T-helper 1 cell treated with Interleukin-12 subunit alpha and Interleukin-12 subunit beta and Interleukin-4 antibody, amounts not matched to agents 30 ng/mL and 1 ng/mL, for 36 hours (primary cell): ENCODE measurements around the gene NADSYN1. TPM values are rescaled to one million over a fixed set of nuclear protein-coding genes. Genes with fewer than 3 reads are reported as not detected.

ENCODE experiments used
- intact Hi-C: fragments of 100-400 bp; cut with micrococcal nuclease; formaldehyde crosslinking; loops from one replicate; pipeline ENCODE4 v1.15.1; 2024
- total RNA-seq: library from RNA; stranded (reverse); gene quantifications from 2 replicates; pipeline ENCODE4 v1.2.3, GENCODE V29; 2022

NADSYN1 gene
- total RNA-seq, 1 donor from 2014 or later: 120 TPM

- intact Hi-C loops: no loop called here
Measured at GRCh38 chr11:71472941-71473792, 20.2 kb downstream of the NADSYN1 start.

DNA sequence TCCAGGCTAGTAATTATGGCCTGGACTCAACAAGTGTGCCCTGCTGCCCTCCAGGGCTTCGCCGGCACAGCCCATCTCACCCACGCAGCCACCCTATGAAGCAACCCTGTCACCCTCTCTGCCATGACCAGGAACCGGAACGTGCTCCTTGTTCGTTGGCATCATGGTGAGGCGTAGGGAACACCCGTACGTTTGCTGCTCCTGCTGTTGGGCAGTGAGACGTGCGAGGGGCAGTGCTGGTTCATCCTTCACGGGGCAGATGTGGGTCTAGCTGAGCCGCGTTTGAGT is 20.7 kb downstream of the NADSYN1 start:
- intact Hi-C loops: no loop called here

GRCh38 chr11:71474141-71474770 is 21.3 kb downstream of the NADSYN1 start:
- intact Hi-C loops: no loop called here

GRCh38 chr11:71474771-71475483 is 21.9 kb downstream of the NADSYN1 start:
- intact Hi-C loops: no loop called here

GRCh38 chr11:71476031-71476430 is 23.0 kb downstream of the NADSYN1 start:
- intact Hi-C loops: no loop called here

DNA sequence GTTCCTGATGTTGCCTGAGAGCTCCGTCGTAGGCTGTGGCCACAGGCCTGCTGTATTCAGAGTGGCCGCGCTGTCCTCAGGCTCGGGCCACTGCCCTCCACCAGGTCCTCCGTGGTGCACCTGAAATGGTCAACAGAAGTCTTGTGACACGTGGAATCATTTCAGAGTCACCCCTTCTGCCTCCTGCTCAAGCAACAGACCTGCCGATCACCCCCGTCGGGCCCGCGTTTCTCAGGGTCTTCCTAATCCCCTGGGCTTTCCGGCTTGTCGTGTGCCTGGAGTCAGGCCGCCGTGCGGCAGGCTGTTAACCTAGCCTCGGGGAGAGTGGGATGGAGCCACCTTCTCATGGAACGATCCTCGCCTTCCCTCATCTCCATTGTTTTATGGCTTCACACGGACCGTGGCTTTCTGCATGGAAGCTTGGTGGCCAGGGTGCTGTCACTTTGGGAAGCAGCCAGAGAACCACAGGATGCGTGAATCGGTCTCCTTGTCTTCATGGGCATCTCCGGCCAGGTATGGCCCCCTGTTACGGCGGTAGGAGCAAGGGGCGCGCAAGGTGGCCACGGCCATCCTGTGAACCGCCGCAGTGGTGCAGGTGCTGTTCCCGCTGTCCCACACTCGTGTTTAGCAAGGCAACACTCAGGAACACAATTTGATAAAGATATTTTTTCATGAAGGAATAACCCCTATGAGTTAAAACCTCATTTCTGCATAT is 24.1 kb downstream of the NADSYN1 start:
- intact Hi-C loops: no loop called here

DNA sequence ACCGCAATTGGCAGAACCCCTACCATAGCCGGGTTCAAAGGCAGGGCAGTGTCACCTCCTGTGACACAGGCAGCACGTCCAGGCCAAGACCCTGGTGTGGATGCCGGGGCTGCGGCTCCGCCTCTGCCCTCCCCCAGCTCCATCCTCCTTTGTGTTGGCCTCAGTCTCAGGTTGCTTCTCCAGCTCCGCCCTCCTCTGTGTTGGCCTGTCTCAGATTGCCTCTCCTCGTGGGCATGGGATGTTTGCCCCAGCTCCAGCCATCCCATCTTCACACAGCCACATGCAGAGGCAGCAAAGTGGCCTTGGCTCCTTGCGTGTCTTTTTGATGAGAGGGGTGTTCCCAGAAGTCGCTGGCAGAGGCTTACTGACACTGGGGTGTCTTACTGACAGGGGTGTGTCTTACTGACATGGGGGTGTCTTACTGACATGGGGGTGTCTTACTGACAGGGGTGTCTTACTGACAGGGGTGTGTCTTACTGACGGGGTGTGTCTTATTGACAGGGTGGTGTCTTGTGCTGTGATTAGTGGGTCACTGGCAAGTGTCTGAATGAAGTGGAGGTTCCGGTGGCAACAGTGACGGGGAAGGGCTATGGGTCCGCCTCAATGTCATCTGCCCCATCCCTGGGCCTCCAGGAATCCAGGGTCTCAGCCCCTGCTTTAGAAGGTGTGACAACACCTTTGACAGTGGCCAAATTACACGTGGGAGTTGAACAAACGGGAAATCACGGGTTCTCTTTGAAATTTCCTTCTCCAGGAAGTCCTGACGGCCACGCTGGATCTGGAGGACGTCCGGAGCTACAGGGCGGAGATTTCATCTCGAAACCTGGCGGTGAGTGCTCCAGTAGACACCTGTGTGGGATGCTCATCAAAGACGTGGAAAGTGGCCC is 24.9 kb downstream of the NADSYN1 start:
- intact Hi-C loops: no loop called here

DNA sequence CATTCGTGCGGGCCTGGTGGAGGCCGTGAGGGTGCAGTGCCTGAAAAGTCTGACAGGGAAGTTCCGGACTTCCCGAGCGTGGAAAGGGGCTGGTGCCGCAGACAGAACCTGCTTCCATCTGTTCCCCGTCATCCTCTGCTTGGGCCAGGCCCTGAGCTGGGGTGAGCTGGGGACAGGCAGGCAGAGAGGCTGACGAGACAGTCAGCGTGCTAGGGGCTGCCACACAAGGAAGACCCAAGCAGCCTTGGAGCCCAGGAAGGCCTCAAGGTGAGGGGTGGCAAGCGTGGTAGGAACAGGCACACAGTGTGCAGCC is 25.5 kb downstream of the NADSYN1 start:
- intact Hi-C loops: no loop called here

DNA sequence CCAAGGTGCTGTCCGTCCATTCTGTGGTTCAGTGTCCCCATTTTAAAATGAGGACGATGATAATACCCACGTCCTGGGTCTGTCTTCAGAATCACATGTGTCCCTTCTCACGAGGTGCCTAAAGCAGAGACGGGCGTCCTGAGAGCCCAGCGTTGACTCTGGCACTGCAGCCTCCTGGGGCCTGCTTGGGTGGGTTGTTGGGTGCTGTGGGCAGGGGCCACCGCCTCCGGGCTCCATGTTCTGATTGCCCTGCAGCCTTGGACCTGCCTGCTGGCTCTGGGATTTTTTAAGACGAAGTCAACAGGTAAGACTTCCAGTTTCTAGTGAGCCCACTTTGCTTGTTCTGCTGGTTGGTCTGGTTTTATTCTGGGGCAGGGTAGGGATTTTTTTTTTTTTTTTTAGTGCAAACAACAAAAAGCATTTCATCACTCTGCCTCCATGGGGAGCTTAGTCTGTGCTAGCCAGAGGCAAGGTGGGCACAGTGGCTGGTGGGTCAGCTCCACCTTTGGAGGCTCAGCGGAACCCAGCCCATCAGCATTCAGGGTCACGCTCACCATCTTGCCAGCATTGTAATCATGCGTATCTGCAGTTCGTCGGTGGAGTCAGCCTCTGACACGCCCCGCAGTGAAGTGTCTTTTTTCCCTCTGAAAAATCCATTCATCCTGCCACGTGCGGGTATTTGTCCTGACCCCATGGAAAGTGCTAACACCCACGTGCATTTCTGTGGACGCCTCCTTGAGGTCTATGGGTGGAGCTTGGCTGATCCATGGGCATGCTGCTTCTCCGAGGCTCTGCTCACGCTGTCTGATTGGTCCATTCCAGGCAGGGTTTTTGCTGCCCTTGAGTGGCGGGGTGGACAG is 28.3 kb downstream of the NADSYN1 start:
- intact Hi-C loops: no loop called here

DNA sequence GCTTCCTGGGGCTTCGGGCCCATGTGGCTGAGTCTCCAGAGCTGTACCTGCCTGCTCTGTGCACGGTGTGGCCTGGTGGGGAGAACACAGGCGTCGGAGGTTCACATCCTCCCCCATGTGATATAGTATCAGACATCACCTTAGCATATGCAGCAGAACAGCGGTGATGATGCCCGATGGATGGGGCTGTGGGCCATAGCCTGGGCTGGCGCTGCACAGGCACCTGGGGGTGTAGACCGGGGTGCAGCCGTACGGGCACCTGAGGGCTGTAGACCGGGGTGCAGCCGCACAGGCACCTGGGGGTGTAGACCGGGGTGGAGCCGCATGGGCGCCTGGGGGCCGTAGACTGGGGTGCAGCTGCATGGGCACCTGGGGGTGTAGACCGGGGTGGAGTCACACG is 29.2 kb downstream of the NADSYN1 start:
- intact Hi-C loops: no loop called here

GRCh38 chr11:71482746-71483364 is 29.9 kb downstream of the NADSYN1 start:
- intact Hi-C loops: no loop called here

- intact Hi-C loops: no loop called here
Measured at GRCh38 chr11:71483692-71484091, 30.7 kb downstream of the NADSYN1 start.

DNA sequence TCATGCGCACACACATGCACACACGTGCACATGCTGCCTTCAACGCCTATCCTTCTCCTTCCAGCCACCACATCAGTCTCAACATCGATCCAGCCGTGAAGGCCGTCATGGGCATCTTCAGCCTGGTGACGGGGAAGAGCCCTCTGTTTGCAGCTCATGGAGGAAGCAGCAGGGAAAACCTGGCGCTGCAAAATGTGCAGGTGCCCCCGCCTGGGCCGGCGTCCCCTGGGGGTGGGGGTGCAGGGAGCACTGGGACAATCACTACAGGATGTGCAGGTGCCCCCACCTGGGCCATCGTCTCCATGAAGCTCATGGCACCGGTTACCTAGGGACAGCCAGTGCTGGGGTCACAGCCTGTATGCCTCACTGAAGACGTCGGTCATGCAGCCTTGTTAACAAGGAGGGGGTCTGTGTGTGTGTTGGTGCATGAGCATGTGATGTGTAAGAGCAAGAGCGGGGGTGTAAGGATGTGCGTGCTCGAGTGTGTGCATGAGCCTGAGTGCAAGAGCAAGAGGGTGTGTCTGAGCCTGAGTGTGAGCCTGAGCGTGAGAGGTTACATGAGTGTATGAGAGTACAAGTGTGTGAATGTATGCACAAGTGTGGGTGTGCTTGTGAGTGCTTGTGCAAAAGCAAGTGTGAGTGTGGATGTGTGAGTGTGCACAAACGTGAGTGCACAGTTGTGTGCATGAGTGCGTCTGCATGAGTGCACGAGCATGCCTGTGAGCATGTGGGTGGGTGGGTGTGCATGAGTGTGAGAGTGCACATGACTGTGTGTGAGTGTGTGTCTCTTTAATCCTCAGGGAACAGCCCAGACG is 31.5 kb downstream of the NADSYN1 start:
- intact Hi-C loops: no loop called here

DNA sequence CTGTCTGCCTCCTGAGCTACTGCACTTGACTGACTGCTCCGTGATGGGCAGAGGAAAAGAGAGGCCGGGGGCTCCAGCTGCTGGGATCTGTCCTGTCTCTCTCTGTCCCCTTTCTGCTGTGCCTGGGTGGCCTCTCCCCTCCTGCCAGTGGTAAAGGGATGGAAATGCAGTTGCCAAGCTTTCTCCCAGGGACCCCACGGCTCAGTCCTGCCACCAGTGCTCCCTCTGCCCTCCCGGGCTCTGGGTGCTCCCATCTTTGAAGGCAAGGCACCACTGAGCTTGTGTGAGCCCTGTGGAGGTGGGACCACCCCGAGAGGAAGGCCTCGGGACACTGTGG is 32.0 kb downstream of the NADSYN1 start:
- intact Hi-C loops: no loop called here

GRCh38 chr11:71485466-71485865 is 32.5 kb downstream of the NADSYN1 start:
- intact Hi-C loops: no loop called here

GRCh38 chr11:71486320-71486719 is 33.3 kb downstream of the NADSYN1 start:
- intact Hi-C loops: no loop called here

GRCh38 chr11:71488681-71489270 is 35.8 kb downstream of the NADSYN1 start:
- intact Hi-C loops: loop anchor here (1.0 kb wide), 1 partner anchor 34 kb away; no protein-coding TSS in a partner anchor

DNA sequence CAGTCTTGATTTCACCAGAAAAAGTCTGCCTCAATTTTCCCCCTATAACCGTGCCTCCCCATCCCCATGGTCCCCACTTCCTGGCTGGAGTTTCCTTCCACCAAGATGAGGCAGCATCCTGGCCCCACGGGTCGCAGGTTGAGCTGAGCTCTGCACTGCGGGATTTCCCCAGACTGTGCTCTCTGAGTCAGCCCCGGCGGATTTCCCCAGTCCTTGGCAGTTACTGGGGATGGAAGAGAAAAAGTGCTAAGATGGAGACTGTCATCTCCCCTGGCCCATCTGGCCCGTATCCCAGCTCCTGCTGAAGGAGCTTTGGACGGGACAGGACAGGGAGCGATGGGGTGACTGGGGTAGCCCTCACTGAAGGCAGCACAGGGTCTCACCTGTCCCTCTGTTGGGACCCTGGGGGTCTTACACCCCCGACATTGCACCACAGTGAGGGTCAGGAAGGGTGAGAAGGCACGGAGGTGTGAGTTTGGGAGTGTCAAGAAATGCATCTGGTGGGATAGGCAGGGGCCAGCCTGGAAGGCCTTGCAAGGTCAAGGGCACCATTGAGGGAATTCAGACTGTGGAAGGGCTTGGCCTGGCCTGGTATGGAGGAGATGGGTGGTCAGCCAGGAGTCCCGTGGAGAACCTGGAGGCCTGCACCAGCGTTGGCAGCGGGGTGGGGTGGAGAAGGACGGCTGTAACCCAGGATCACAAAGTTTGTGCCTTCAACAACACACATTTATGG is 36.5 kb downstream of the NADSYN1 start:
- intact Hi-C loops: loop anchor here (1.0 kb wide), 1 partner anchor 35 kb away; no protein-coding TSS in a partner anchor
